GM20431 (cell line): ENCODE results near the gene BCL11B.
"Not testable (repeated sequence)": the region's sequence is repeated elsewhere in the genome, so short reads cannot be mapped to it uniquely, and the experiment has no call there.

Experiments used
- in situ Hi-C: fragments of 300-500 bp; cut with MseI, MboI; formaldehyde crosslinking; loops from one replicate; pipeline ENCODE4 v1.15.0; 2020; ENCODE audit warnings: low sequenced_read_pairs; ENCODE audit not compliant: unreplicated experiment

Gene BCL11B

GRCh38 chr14:99189201-99189801, 82.7 kb downstream of the BCL11B start:
- in situ Hi-C loops, result no loop called here

- in situ Hi-C loops, result no loop called here
Observed at GRCh38 chr14:99188731-99189191, 83.2 kb downstream of the BCL11B start.

- in situ Hi-C loops, result no loop called here
Observed at GRCh38 chr14:99187858-99188257, 84.1 kb downstream of the BCL11B start.

GRCh38 chr14:99186956-99187690, 84.9 kb downstream of the BCL11B start:
- in situ Hi-C loops, result no loop called here

GRCh38 chr14:99186336-99186735, 85.7 kb downstream of the BCL11B start:
- in situ Hi-C loops, result not testable (repeated sequence)

- in situ Hi-C loops, result no loop called here
Observed at GRCh38 chr14:99185436-99186068, 86.4 kb downstream of the BCL11B start.

GRCh38 chr14:99183716-99184115, 88.3 kb downstream of the BCL11B start:
- in situ Hi-C loops, result no loop called here

GRCh38 chr14:99183311-99183710, 88.7 kb downstream of the BCL11B start:
- in situ Hi-C loops, result no loop called here

- in situ Hi-C loops, result no loop called here
Observed at GRCh38 chr14:99182548-99183250, 89.3 kb downstream of the BCL11B start.

- in situ Hi-C loops, result no loop called here
Observed at GRCh38 chr14:99181804-99182520, 90.0 kb downstream of the BCL11B start.

- in situ Hi-C loops, result no loop called here
Observed at GRCh38 chr14:99181241-99181640, 90.8 kb downstream of the BCL11B start.

GRCh38 chr14:99179946-99180345, 92.1 kb downstream of the BCL11B start:
- in situ Hi-C loops, result no loop called here

- in situ Hi-C loops, result no loop called here
Observed at GRCh38 chr14:99179506-99179905, 92.5 kb downstream of the BCL11B start.

GRCh38 chr14:99177886-99178835, 93.8 kb downstream of the BCL11B start:
- in situ Hi-C loops, result no loop called here

GRCh38 chr14:99177046-99177655, 94.8 kb downstream of the BCL11B start:
- in situ Hi-C loops, result no loop called here

GRCh38 chr14:99176156-99176945, 95.6 kb downstream of the BCL11B start:
- in situ Hi-C loops, result no loop called here

GRCh38 chr14:99175331-99176155, 96.5 kb downstream of the BCL11B start:
- in situ Hi-C loops, result no loop called here
